Esophagus mucosa (tissue), 1 donor: ENCODE results near the gene FOXF1. TPM values are rescaled to one million over a fixed set of nuclear protein-coding genes. Genes with fewer than 3 reads are reported as not detected.

Experiments
- ATAC-seq: fragments of 200-7000 bp; cut with Tn5 transposase; one replicate; pipeline ENCODE4 v1.9.1; 2020
- total RNA-seq: library from RNA; stranded (reverse); gene quantifications from one replicate; pipeline ENCODE4 v1.2.4, GENCODE V29; 2023
- donor health status: DM: yes; HTN: yes; CAD: no.

Gene FOXF1
- total RNA-seq, 1 donor from 2014 or later, result 0.68 TPM

- ATAC-seq, result no peak
Observed at GRCh38 chr16:86534779-86535615, 24.7 kb downstream of the FOXF1 start.

GRCh38 chr16:86536621-86537020 is 26.3 kb downstream of the FOXF1 start:
- no peak for ATAC-seq

DNA sequence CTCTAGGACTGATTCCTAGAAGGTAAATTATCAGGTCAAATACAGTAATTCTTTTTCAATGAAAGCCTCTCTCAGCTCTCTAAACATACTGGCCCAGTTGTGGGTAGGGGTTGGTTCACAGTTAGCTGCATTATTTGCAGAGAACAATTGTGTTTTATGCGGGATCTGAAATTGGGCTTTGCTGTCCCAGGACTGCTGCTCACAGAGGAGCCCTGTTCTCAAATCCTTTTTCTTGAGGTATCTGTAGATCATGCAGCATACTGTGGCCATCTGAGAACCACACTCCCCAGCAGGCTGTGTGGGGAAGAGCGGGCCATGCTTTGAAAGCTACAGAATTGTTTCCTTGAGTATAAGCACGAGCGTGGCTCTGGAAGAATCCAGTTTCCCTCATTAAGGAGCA is 27.2 kb downstream of the FOXF1 start:
- ATAC-seq, result no peak

DNA sequence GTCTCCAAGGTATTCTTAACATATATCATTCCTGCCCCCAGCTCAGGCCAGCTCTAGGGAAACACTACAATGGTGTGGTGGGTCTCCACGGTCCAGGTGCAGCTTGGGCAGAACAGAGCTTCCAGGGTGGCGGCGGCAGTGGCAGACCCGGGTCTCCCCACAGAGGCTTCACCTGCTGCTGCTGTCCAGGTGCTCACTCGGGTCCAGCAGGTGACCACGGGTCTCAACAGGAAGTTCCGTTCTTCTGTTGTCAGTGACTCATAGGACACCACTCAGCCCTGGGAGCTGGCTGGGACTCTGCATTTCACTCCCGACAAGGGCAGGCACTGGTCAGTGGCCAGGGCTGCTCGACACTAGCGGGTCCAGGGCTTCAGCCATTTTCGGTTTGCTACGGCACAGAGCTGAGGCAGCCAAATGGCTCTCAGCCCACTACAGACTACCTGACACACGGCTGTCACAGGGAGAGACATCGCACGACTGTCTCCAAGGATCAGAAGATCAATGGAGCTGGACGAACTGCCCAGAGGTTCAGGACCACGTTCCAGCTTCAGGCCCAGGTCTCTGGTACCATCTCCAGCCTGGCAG is 28.0 kb downstream of the FOXF1 start:
- ATAC-seq, result no peak

- ATAC-seq, result no peak
Observed at GRCh38 chr16:86540894-86541293, 30.6 kb downstream of the FOXF1 start.

DNA sequence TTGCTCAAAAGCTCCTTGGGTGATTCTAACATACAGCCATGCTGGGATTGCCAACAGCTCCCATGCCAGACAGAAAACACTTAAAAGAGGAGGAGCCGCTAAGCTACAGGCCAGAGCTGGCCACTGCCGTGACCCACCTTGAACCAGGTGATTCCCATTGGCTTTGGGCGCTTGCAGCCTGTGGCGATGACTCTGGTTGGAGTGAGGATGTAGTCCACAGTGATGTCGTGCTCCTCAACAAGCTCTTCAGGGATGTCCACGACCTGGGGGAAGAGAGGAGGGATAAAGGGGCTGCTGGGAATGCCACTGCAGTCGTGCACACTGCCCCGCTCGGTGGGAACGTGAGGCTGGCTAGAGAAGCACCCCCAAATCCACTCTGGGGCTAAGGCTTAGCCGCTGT is 31.2 kb downstream of the FOXF1 start:
- no peak for ATAC-seq

DNA sequence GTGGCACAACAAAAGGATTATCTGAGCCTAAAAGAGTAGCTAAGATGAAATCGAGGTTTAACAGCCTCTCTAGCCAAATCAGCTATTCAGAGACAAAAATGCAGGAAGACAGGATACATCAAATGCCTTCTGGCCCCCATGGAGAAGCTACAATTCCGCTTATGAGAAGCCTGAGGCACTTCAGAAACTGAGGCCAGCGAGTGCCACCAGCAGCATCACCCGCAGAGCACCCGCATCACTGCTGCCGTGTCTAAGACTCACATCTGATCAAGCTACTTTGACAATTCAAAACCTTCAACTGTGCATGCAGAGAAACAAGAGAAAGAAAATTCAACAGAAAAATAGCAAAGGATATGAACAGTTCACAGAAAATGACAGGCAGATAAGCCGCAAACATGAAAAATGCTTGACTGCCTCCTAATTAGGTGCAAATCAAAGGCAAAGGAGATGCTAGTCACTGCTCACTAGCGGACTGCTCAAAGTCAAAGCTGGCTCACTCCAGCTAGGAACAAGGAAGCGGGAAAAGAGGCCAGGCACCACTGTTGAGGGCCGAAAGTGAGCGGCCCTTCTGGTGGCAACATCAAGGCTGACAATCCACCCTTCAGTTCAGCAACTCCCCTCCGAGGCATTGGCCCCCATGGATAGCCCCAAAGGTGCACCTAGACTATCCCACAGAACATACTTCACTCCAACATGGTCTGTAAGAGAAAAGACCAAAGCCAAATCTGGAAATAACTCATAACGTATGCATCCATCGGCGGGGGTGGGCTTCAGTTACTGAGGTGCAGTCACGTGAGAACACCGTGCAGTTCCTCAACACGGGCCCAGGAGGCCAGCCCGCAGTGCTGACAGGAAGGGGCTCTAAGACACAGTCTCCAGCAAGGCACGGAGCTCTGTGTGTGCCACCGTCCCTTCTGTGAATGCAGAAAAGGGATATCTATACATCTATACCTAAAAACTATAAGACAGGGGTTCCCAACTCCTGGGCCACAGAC is 32.7 kb downstream of the FOXF1 start:
- no peak for ATAC-seq

- ATAC-seq, result no peak
Observed at GRCh38 chr16:86545481-86545880, 35.2 kb downstream of the FOXF1 start.

DNA sequence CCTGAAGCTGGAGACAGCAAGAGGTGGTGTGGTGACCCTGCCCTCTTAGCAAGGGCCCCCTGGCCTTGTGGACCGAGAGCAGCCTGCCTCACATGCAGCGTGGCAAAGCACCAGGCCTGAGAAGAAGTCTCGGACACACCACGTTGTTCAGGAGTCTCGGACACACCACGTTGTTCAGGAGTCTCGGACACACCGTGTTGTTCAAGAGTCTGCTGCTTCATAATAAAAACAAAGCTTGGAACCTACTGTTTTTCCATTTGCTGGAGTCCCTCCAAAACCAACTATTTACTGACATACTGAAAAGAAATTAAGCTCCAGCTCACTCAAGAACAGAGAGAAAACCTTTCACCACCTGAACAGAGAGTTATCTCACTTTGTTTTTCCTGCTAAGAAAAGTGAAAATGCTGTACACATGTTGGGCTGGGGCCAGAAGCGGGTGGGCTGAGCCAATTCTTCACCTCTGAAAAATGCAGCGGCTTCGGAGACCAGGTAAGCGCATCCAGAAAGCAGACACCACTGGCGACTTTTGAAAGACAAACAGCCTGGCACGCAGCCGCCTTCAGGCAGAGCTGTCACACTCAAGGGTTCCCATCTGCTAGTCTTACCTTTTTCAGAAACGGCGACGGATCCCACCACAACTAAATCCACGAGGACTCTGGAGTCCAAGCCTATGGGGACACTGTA is 35.8 kb downstream of the FOXF1 start:
- ATAC-seq, result no peak

- ATAC-seq, result no peak
Observed at GRCh38 chr16:86546638-86547013, 36.3 kb downstream of the FOXF1 start.

GRCh38 chr16:86547286-86547685 is 37.0 kb downstream of the FOXF1 start:
- no peak for ATAC-seq

- no peak for ATAC-seq
Observed at GRCh38 chr16:86549076-86549892, 39.0 kb downstream of the FOXF1 start.

GRCh38 chr16:86549893-86550190 is 39.5 kb downstream of the FOXF1 start:
- no peak for ATAC-seq

- no peak for ATAC-seq
Observed at GRCh38 chr16:86550281-86550680, 40.0 kb downstream of the FOXF1 start.

GRCh38 chr16:86553356-86553755 is 43.0 kb downstream of the FOXF1 start:
- ATAC-seq, result no peak

DNA sequence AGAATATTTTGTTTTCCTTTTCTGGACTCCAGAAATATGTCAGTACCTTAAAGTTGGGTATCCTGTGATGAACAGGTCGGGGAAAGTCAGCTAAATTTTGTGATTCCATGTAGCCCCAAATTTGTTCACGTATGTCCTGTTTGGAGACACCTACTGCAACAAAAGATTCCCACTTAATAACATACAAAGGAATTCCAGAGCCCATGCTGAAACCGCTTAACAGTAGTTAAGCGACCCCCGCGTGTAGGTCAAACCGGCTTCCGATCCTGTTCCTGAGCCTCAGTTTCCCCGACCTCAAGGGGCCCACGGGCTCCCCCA is 44.2 kb downstream of the FOXF1 start:
- no peak for ATAC-seq

DNA sequence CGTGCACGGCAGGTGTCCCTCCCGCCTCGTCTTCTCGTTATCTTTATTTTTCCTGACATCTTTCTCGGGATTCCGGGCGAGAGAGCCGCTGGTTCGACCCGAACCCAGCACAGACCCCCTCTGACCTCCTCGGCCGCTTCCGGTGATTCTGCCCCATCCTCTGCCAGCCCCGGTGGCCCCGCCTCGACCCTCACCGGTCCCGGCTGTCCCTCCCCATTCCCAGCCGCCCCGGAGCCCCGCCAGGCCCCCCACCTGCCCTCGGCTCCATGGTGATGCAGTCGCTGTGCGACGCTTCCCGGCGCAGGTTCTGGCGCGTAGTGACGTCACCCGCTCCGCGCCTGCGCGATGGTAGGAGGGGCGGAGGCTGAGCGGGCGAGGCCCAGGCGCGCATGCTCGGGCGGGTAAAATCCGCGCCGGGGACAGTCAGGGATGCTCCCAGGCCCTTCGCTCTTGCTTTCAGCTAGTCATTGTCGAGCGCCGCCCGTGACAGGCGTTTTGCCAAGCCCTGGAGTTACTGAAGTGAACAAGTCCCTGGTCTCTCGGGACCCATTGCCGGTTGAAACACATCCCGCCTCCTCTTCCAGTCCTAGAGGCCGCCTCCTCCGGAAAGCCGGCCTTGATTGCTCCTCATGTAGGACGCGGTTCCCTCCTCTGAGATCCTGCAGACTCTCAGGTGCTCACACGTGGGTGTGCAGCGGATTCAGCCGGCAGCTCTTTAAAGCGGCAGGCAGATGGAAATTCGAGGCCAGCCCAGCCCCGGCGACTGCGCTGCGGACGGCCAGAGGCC is 44.8 kb downstream of the FOXF1 start, which contains the start of gene MTHFSD:
MTHFSD (minus strand) TSS at position 319 of the 787 bp plus-strand sequence; CDS start at position 268, 51 bp downstream.
- peak; percentile 98 for ATAC-seq

GRCh38 chr16:86555704-86556075 is 45.4 kb downstream of the FOXF1 start:
- ATAC-seq, result no peak

GRCh38 chr16:86556576-86556975 is 46.2 kb downstream of the FOXF1 start:
- no peak for ATAC-seq

- no peak for ATAC-seq
Observed at GRCh38 chr16:86557587-86557986, 47.3 kb downstream of the FOXF1 start.
